SU-DHL-6 (cell line): ENCODE data around the gene LHX2.

Experiments
- EZH2phosphoT487 ChIP-seq: fragments of 200-600 bp; sonication (generic), shearing (Covaris generic); conservative IDR thresholded peaks from 2 replicates; pipeline ENCODE4 v1.6.1; 2018; ENCODE audit warnings: mild to moderate bottlenecking, antibody characterized with exemption, low read length, moderate library complexity, mixed read lengths
- TF ChIP-seq, protein P1 (sequence below): fragments of 200-600 bp; sonication (generic); IDR thresholded peaks from one replicate; pipeline ENCODE4 v1.5.1; 2017; ENCODE audit warnings: antibody characterized with exemption, mild to moderate bottlenecking, low read length, moderate library complexity; ENCODE audit not compliant: insufficient read depth, poor library complexity, severe bottlenecking

- TF ChIP-seq, protein P1, sequence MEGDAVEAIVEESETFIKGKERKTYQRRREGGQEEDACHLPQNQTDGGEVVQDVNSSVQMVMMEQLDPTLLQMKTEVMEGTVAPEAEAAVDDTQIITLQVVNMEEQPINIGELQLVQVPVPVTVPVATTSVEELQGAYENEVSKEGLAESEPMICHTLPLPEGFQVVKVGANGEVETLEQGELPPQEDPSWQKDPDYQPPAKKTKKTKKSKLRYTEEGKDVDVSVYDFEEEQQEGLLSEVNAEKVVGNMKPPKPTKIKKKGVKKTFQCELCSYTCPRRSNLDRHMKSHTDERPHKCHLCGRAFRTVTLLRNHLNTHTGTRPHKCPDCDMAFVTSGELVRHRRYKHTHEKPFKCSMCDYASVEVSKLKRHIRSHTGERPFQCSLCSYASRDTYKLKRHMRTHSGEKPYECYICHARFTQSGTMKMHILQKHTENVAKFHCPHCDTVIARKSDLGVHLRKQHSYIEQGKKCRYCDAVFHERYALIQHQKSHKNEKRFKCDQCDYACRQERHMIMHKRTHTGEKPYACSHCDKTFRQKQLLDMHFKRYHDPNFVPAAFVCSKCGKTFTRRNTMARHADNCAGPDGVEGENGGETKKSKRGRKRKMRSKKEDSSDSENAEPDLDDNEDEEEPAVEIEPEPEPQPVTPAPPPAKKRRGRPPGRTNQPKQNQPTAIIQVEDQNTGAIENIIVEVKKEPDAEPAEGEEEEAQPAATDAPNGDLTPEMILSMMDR: no peak
- no peak for TF ChIP-seq EZH2phosphoT487
These were observed 13.2 kb upstream of the LHX2 start for GRCh38 chr9:123998278-123998925.
